ENCODE results near the gene FGD1.
A peak's percentile ranks its signal among the peaks of the same experiment; 100 is the strongest.
"Not testable (repeated sequence)": the region's sequence is repeated elsewhere in the genome, so short reads cannot be mapped to it uniquely, and the experiment has no call there.

FGD1 gene

GRCh38 chrX:54495814-54496516 is at the start of gene FGD1:
Gene FGD1 (minus strand): TSS chrX:54496234. CDS start chrX:54495432, 802 bp downstream.
- H3K27ac ChIP-seq = peak within 1 kb of the TSS; percentile 10
- DNase-seq (ENCODE audit: low read depth, low spot score) = no peak

- not testable (repeated sequence) for H3K27ac ChIP-seq; DNase-seq (ENCODE audit: low read depth, low spot score)
Observed at GRCh38 chrX:54542239-54542638, 46.2 kb upstream of the FGD1 start.

GRCh38 chrX:54540289-54540688 is 44.3 kb upstream of the FGD1 start:
- DNase-seq (ENCODE audit: low read depth, low spot score) = no peak
- H3K27ac ChIP-seq = no peak overlapping the region

- DNase-seq (ENCODE audit: low read depth, low spot score) = no peak
Observed at GRCh38 chrX:54534271-54534670, 38.2 kb upstream of the FGD1 start.

GRCh38 chrX:54530357-54530900 is 34.4 kb upstream of the FGD1 start:
- peak overlapping the region; percentile 72 for H3K27ac ChIP-seq
- DNase-seq (ENCODE audit: low read depth, low spot score) = no peak

More at GRCh38 chrX:54534271-54534670, 38.2 kb upstream of the FGD1 start:
- H3K27ac ChIP-seq = no peak overlapping the region

- DNase-seq (ENCODE audit: low read depth, low spot score) = peak; percentile 40
- H3K27ac ChIP-seq = peak within 1 kb of the TSS; percentile 72
Observed at GRCh38 chrX:54529552-54530356, 33.7 kb upstream of the FGD1 start, which contains the start of gene GNL3L. Gene GNL3L (plus strand): TSS chrX:54530219. CDS start chrX:54532567, 2,348 bp downstream.

- no peak for DNase-seq (ENCODE audit: low read depth, low spot score)
- peak overlapping the region; percentile 72 for H3K27ac ChIP-seq
Observed at GRCh38 chrX:54529151-54529550, 33.1 kb upstream of the FGD1 start.

GRCh38 chrX:54509400-54509799 is 13.4 kb upstream of the FGD1 start:
- H3K27ac ChIP-seq = no peak overlapping the region
- no peak for DNase-seq (ENCODE audit: low read depth, low spot score)

- no peak for DNase-seq (ENCODE audit: low read depth, low spot score)
- H3K27ac ChIP-seq = no peak overlapping the region
Observed at GRCh38 chrX:54496936-54497335, 902 bp upstream of the FGD1 start.

- no peak for DNase-seq (ENCODE audit: low read depth, low spot score)
Observed at GRCh38 chrX:54496517-54496852, 451 bp upstream of the FGD1 start.

GRCh38 chrX:54494989-54495813 is 833 bp downstream of the FGD1 start:
- peak overlapping the region; percentile 10 for H3K27ac ChIP-seq
- DNase-seq (ENCODE audit: low read depth, low spot score) = no peak

More at GRCh38 chrX:54496517-54496852, 451 bp upstream of the FGD1 start:
- no peak overlapping the region for H3K27ac ChIP-seq

GRCh38 chrX:54494166-54494988 is 1.7 kb downstream of the FGD1 start:
- H3K27ac ChIP-seq = no peak overlapping the region
- DNase-seq (ENCODE audit: low read depth, low spot score) = no peak

GRCh38 chrX:54492340-54492739 is 3.7 kb downstream of the FGD1 start:
- peak overlapping the region; percentile 28 for H3K27ac ChIP-seq
- no peak for DNase-seq (ENCODE audit: low read depth, low spot score)

GRCh38 chrX:54489819-54490218 is 6.2 kb downstream of the FGD1 start:
- not testable (repeated sequence) for H3K27ac ChIP-seq; DNase-seq (ENCODE audit: low read depth, low spot score)

GRCh38 chrX:54484666-54485065 is 11.4 kb downstream of the FGD1 start:
- no peak overlapping the region for H3K27ac ChIP-seq

GRCh38 chrX:54483946-54484345 is 12.1 kb downstream of the FGD1 start:
- H3K27ac ChIP-seq = no peak overlapping the region
- DNase-seq (ENCODE audit: low read depth, low spot score) = no peak

More at GRCh38 chrX:54484666-54485065, 11.4 kb downstream of the FGD1 start:
- DNase-seq (ENCODE audit: low read depth, low spot score) = no peak

- no peak overlapping the region for H3K27ac ChIP-seq
- no peak for DNase-seq (ENCODE audit: low read depth, low spot score)
Observed at GRCh38 chrX:54482839-54483593, 13.0 kb downstream of the FGD1 start.

All from epithelial cell of prostate (primary cell).